Memory B cell (primary cell): Measurements from ENCODE around the gene GPC4.

ENCODE experiments used
- ATAC-seq: fragments of 150-1000 bp; cut with Tn5 transposase; 2 replicates; pipeline ENCODE4 v1.10.0; 2021; ENCODE audit warnings: low read depth, mild to moderate bottlenecking, moderate library complexity
- DNase-seq, 2 donors: peaks; one replicate each; pipeline ENCODE4 v3.0.0; 2022; ENCODE audit warnings: low spot score in 2 of 2
- H3K27ac Mint-ChIP-seq: one replicate; pipeline ENCODE4 v1.8.0; 2022; ENCODE audit warnings: mild to moderate bottlenecking, moderate library complexity, mixed read lengths
- H3K27me3 Mint-ChIP-seq: one replicate; pipeline ENCODE4 v1.8.0; 2022; ENCODE audit warnings: mixed read lengths
- H3K36me3 Mint-ChIP-seq: one replicate; pipeline ENCODE4 v1.8.0; 2022; ENCODE audit warnings: mild to moderate bottlenecking, mixed read lengths
- H3K4me1 Mint-ChIP-seq: one replicate; pipeline ENCODE4 v1.8.0; 2022; ENCODE audit warnings: mixed read lengths
- H3K4me3 Mint-ChIP-seq: one replicate; pipeline ENCODE4 v1.8.0; 2022; ENCODE audit warnings: mild to moderate bottlenecking, moderate library complexity, mixed read lengths
- H3K9me3 Mint-ChIP-seq: one replicate; pipeline ENCODE4 v1.8.0; 2022; ENCODE audit warnings: mixed read lengths

GPC4 gene

GRCh38 chrX:133419911-133420310 lies 4.6 kb upstream of the GPC4 start:
- Mint-ChIP-seq H3K27me3 (peaks cover 10% of the 10 kb centered on the region), H3K9me3 (peaks cover 6% of the 10 kb centered on the region), H3K36me3 (no peaks in the 10 kb centered on the region), H3K4me3 (no peak overlapping the region), H3K4me1 (peaks cover 3% of the 10 kb centered on the region), H3K27ac (no peak overlapping the region)
- DNase-seq, result no peak
- no peak for ATAC-seq

- Mint-ChIP-seq H3K4me3 (no peak overlapping the region), H3K27me3 (peaks cover 10% of the 10 kb centered on the region), H3K9me3 (peaks cover 6% of the 10 kb centered on the region), H3K36me3 (no peaks in the 10 kb centered on the region), H3K4me1 (peaks cover 3% of the 10 kb centered on the region), H3K27ac (no peak overlapping the region)
- ATAC-seq, result no peak
- DNase-seq, result no peak
These were observed 3.3 kb upstream of the GPC4 start for GRCh38 chrX:133418588-133418987.

GRCh38 chrX:133417364-133417763 lies 2.1 kb upstream of the GPC4 start:
- no peak overlapping the region for H3K4me3 Mint-ChIP-seq
- no peak for DNase-seq
- no peak for ATAC-seq
- H3K27ac Mint-ChIP-seq, result no peak overlapping the region
- peaks cover 10% of the 10 kb centered on the region for H3K27me3 Mint-ChIP-seq
- peaks cover 6% of the 10 kb centered on the region for H3K9me3 Mint-ChIP-seq
- peaks cover 3% of the 10 kb centered on the region for H3K4me1 Mint-ChIP-seq
- no peaks in the 10 kb centered on the region for H3K36me3 Mint-ChIP-seq

GRCh38 chrX:133414406-133415275 lies 648 bp downstream of the GPC4 start:
- Mint-ChIP-seq H3K36me3 (no peaks in the 10 kb centered on the region), H3K27ac (no peak overlapping the region), H3K27me3 (peaks cover 6% of the 10 kb centered on the region), H3K9me3 (no peaks in the 10 kb centered on the region), H3K4me3 (peak overlapping the region; percentile 62), H3K4me1 (no peaks in the 10 kb centered on the region)
- ATAC-seq, result no peak
- DNase-seq, result no peak

GRCh38 chrX:133413218-133413925 lies 1.9 kb downstream of the GPC4 start:
- ATAC-seq, result no peak
- peaks cover 5% of the 10 kb centered on the region for H3K27me3 Mint-ChIP-seq
- H3K4me1 Mint-ChIP-seq, result no peaks in the 10 kb centered on the region

GRCh38 chrX:133412665-133413064 lies 2.6 kb downstream of the GPC4 start:
- no peak overlapping the region for H3K4me3 Mint-ChIP-seq
- H3K9me3 Mint-ChIP-seq, result no peaks in the 10 kb centered on the region
- no peak overlapping the region for H3K27ac Mint-ChIP-seq
- H3K36me3 Mint-ChIP-seq, result no peaks in the 10 kb centered on the region
- H3K4me1 Mint-ChIP-seq, result no peaks in the 10 kb centered on the region
- DNase-seq (no peak), ATAC-seq (no peak)
- H3K27me3 Mint-ChIP-seq, result peaks cover 2% of the 10 kb centered on the region

More at GRCh38 chrX:133413218-133413925, 1.9 kb downstream of the GPC4 start:
- Mint-ChIP-seq H3K9me3 (no peaks in the 10 kb centered on the region), H3K27ac (no peak overlapping the region), H3K4me3 (no peak overlapping the region), H3K36me3 (no peaks in the 10 kb centered on the region)
- no peak for DNase-seq

GRCh38 chrX:133412246-133412645 lies 3.0 kb downstream of the GPC4 start:
- DNase-seq (no peak), ATAC-seq (no peak)
- Mint-ChIP-seq H3K4me3 (no peak overlapping the region), H3K9me3 (no peaks in the 10 kb centered on the region), H3K4me1 (no peaks in the 10 kb centered on the region), H3K27me3 (peaks cover 2% of the 10 kb centered on the region), H3K27ac (no peak overlapping the region), H3K36me3 (no peaks in the 10 kb centered on the region)

- no peak overlapping the region for H3K27ac Mint-ChIP-seq
- H3K9me3 Mint-ChIP-seq, result no peaks in the 10 kb centered on the region
- no peak for ATAC-seq
- DNase-seq, result no peak
- no peaks in the 10 kb centered on the region for H3K36me3 Mint-ChIP-seq
- H3K27me3 Mint-ChIP-seq, result peaks cover 2% of the 10 kb centered on the region
- no peaks in the 10 kb centered on the region for H3K4me1 Mint-ChIP-seq
- no peak overlapping the region for H3K4me3 Mint-ChIP-seq
These were observed 4.7 kb downstream of the GPC4 start for GRCh38 chrX:133410550-133410949.

GRCh38 chrX:133405498-133406185 lies 9.6 kb downstream of the GPC4 start:
- no peaks in the 10 kb centered on the region for H3K27me3 Mint-ChIP-seq
- H3K4me1 Mint-ChIP-seq, result no peaks in the 10 kb centered on the region
- H3K4me3 Mint-ChIP-seq, result no peak overlapping the region
- H3K36me3 Mint-ChIP-seq, result no peaks in the 10 kb centered on the region
- H3K9me3 Mint-ChIP-seq, result no peaks in the 10 kb centered on the region
- ATAC-seq (no peak), DNase-seq (no peak)
- no peak overlapping the region for H3K27ac Mint-ChIP-seq

- no peak for ATAC-seq
- H3K9me3 Mint-ChIP-seq, result no peaks in the 10 kb centered on the region
- DNase-seq, result no peak
- no peaks in the 10 kb centered on the region for H3K27me3 Mint-ChIP-seq
- no peaks in the 10 kb centered on the region for H3K36me3 Mint-ChIP-seq
- H3K4me3 Mint-ChIP-seq, result no peak overlapping the region
- H3K27ac Mint-ChIP-seq, result no peak overlapping the region
- no peaks in the 10 kb centered on the region for H3K4me1 Mint-ChIP-seq
These were observed 11.3 kb downstream of the GPC4 start for GRCh38 chrX:133403984-133404383.

GRCh38 chrX:133402830-133403625 lies 12.3 kb downstream of the GPC4 start:
- H3K4me3 Mint-ChIP-seq, result no peak overlapping the region
- no peaks in the 10 kb centered on the region for H3K4me1 Mint-ChIP-seq
- no peaks in the 10 kb centered on the region for H3K36me3 Mint-ChIP-seq
- no peaks in the 10 kb centered on the region for H3K27me3 Mint-ChIP-seq
- ATAC-seq, result no peak
- H3K9me3 Mint-ChIP-seq, result no peaks in the 10 kb centered on the region
- no peak overlapping the region for H3K27ac Mint-ChIP-seq
- DNase-seq, result no peak

GRCh38 chrX:133402042-133402453 lies 13.2 kb downstream of the GPC4 start:
- ATAC-seq (no peak), DNase-seq (no peak)
- Mint-ChIP-seq H3K27ac (no peak overlapping the region), H3K27me3 (no peaks in the 10 kb centered on the region), H3K4me3 (no peak overlapping the region), H3K9me3 (no peaks in the 10 kb centered on the region), H3K4me1 (no peaks in the 10 kb centered on the region), H3K36me3 (no peaks in the 10 kb centered on the region)

GRCh38 chrX:133401536-133401935 lies 13.8 kb downstream of the GPC4 start:
- DNase-seq, result no peak
- Mint-ChIP-seq H3K4me1 (no peaks in the 10 kb centered on the region), H3K27me3 (no peaks in the 10 kb centered on the region), H3K36me3 (no peaks in the 10 kb centered on the region), H3K4me3 (no peak overlapping the region), H3K27ac (no peak overlapping the region), H3K9me3 (no peaks in the 10 kb centered on the region)
- ATAC-seq, result no peak
